ENCODE results near the gene LDHAL6B. TPM values are rescaled to one million over a fixed set of nuclear protein-coding genes. Genes with fewer than 3 reads are reported as not detected.

Gene LDHAL6B
- total and polyA plus RNA-seq, 2 experiments from 2014 or later, result not detected

GRCh38 chr15:59208613-59209249 is 2.1 kb downstream of the LDHAL6B start:
- Histone ChIP-seq H3K27me3 (no peaks in the 10 kb centered on the region), H3K4me3 (no peak overlapping the region), H3K4me1 (ENCODE audit: low read depth) (no peaks in the 10 kb centered on the region), H3K9me3 (ENCODE audit: low read depth) (no peaks in the 10 kb centered on the region), H3K36me3 (peaks cover 3% of the 10 kb centered on the region), H3K27ac (no peak overlapping the region)
- DNase-seq (ENCODE audit: low read depth in 1 of 2, low spot score in 1 of 2), result no peak
- TF ChIP-seq CTCF (IDR thresholded peaks at IDR 0.05; ENCODE audit: low read depth, low read length), result no peak

GRCh38 chr15:59210186-59210585 is 3.5 kb downstream of the LDHAL6B start:
- Histone ChIP-seq H3K4me3 (no peak overlapping the region), H3K9me3 (ENCODE audit: low read depth) (no peaks in the 10 kb centered on the region), H3K27me3 (no peaks in the 10 kb centered on the region), H3K4me1 (ENCODE audit: low read depth) (no peaks in the 10 kb centered on the region), H3K36me3 (peaks cover under 1% of the 10 kb centered on the region), H3K27ac (no peak overlapping the region)
- no peak for DNase-seq (ENCODE audit: low read depth in 1 of 2, low spot score in 1 of 2)
- TF ChIP-seq CTCF (IDR thresholded peaks at IDR 0.05; ENCODE audit: low read depth, low read length), result no peak

- Histone ChIP-seq H3K27me3 (no peaks in the 10 kb centered on the region), H3K4me3 (no peak overlapping the region), H3K27ac (no peak overlapping the region), H3K4me1 (ENCODE audit: low read depth) (no peaks in the 10 kb centered on the region), H3K36me3 (no peaks in the 10 kb centered on the region), H3K9me3 (ENCODE audit: low read depth) (no peaks in the 10 kb centered on the region)
- TF ChIP-seq CTCF (IDR thresholded peaks at IDR 0.05; ENCODE audit: low read depth, low read length), result no peak
- no peak for DNase-seq (ENCODE audit: low read depth in 1 of 2, low spot score in 1 of 2)
Observed at GRCh38 chr15:59216911-59217310, 10.3 kb downstream of the LDHAL6B start.

- no peak overlapping the region for H3K27ac ChIP-seq
- no peak for TF ChIP-seq CTCF (IDR thresholded peaks at IDR 0.05; ENCODE audit: low read depth, low read length)
Observed at GRCh38 chr15:59217876-59218498, 11.3 kb downstream of the LDHAL6B start.

GRCh38 chr15:59218710-59219109 is 12.1 kb downstream of the LDHAL6B start:
- no peak for TF ChIP-seq CTCF (IDR thresholded peaks at IDR 0.05; ENCODE audit: low read depth, low read length)
- H3K4me3 ChIP-seq, result no peak overlapping the region
- no peak for DNase-seq (ENCODE audit: low read depth in 1 of 2, low spot score in 1 of 2)

More at GRCh38 chr15:59217876-59218498, 11.3 kb downstream of the LDHAL6B start:
- Histone ChIP-seq H3K36me3 (no peaks in the 10 kb centered on the region), H3K4me3 (no peak overlapping the region), H3K9me3 (ENCODE audit: low read depth) (no peaks in the 10 kb centered on the region), H3K4me1 (ENCODE audit: low read depth) (no peaks in the 10 kb centered on the region), H3K27me3 (no peaks in the 10 kb centered on the region)
- DNase-seq (ENCODE audit: low read depth in 1 of 2, low spot score in 1 of 2), result no peak

More at GRCh38 chr15:59218710-59219109, 12.1 kb downstream of the LDHAL6B start:
- Histone ChIP-seq H3K36me3 (no peaks in the 10 kb centered on the region), H3K27me3 (no peaks in the 10 kb centered on the region), H3K4me1 (ENCODE audit: low read depth) (peaks cover 3% of the 10 kb centered on the region), H3K9me3 (ENCODE audit: low read depth) (no peaks in the 10 kb centered on the region), H3K27ac (no peak overlapping the region)

Measured in cardiac muscle cell (in vitro differentiated cells and primary cell).